Small intestine (tissue), 7 donors: ENCODE measurements around the gene OR6P1. TPM values are rescaled to one million over a fixed set of nuclear protein-coding genes. Genes with fewer than 3 reads are reported as not detected.

Experiments used
- DNase-seq, 2 donors: peaks; one replicate each; pipeline versions ENCODE4 v3.0.0 to v3.0.0-alpha.2; 2013
- FAIRE-seq: peaks from 2 replicates; lab custom pipeline; 2012; peaks lifted over from hg19 to GRCh38; lab: Jason Lieb, UNC
- H3K27ac ChIP-seq, 3 donors: one replicate each; pipeline ENCODE4 v1.5.1; 2013; ENCODE audit warnings: low read length in 2 of 3, mild to moderate bottlenecking in 2 of 3, control low read depth in 1 of 3, inconsistent platforms in 1 of 3, low read depth in 1 of 3, moderate library complexity in 1 of 3
- H3K27me3 ChIP-seq, 3 donors: one replicate each; pipeline ENCODE4 v1.6.1; 2013; ENCODE audit warnings: low read length in 3 of 3, inconsistent platforms in 1 of 3; ENCODE audit not compliant: control insufficient read depth in 3 of 3, insufficient read depth in 3 of 3
- H3K36me3 ChIP-seq, 3 donors: one replicate each; pipeline ENCODE4 v1.6.1; 2013; ENCODE audit warnings: low read length in 3 of 3, inconsistent platforms in 1 of 3, low read depth in 1 of 3, mild to moderate bottlenecking in 1 of 3, moderate library complexity in 1 of 3; ENCODE audit not compliant: control insufficient read depth in 3 of 3, insufficient read depth in 2 of 3
- H3K4me1 ChIP-seq, 3 donors: one replicate each; pipeline ENCODE4 v1.6.1; 2013; ENCODE audit warnings: low read length in 2 of 3, inconsistent platforms in 1 of 3, low read depth in 1 of 3, mild to moderate bottlenecking in 1 of 3, moderate library complexity in 1 of 3; ENCODE audit not compliant: control insufficient read depth in 3 of 3, insufficient read depth in 2 of 3
- H3K4me3 ChIP-seq, 3 donors: one replicate each; pipeline ENCODE4 v1.5.1; 2013; ENCODE audit warnings: low read length in 3 of 3, control low read depth in 1 of 3, inconsistent platforms in 1 of 3, low read depth in 1 of 3, mild to moderate bottlenecking in 1 of 3, moderate library complexity in 1 of 3
- H3K9me3 ChIP-seq, 2 donors: one replicate each; pipeline ENCODE4 v1.6.1; 2013; ENCODE audit warnings: low read depth in 1 of 2, low read length in 1 of 2; ENCODE audit not compliant: control insufficient read depth in 2 of 2, insufficient read depth in 1 of 2
- WGBS, 3 donors: extraction: QIAGEN DNeasy Blood & Tissue Kit; methylation state at CpG; one replicate each; pipeline ENCODE4 v1.1.7; 2013; 5-methylcytosine and 5-hydroxymethylcytosine counted together
- polyA plus RNA-seq, 4 donors: library from polyadenylated mRNA; stranded (reverse) in 3 of 4; unstranded in 1 of 4; fragments of 200-250 nt in 3 of 4; fragments of 120-200 nt in 1 of 4; gene quantifications; one replicate each; pipeline versions ENCODE4 v1.2.1 to v1.2.3, GENCODE V29; 2013
- donor health status: healthy with polysubstance abuse.
- donor health status: control.
- donor health status: control.
- donor health status: Bipolar disorder and iron deficiency.
- donor health status: healthy.

The OR6P1 gene
- polyA plus RNA-seq, 4 donors: not detected

DNA sequence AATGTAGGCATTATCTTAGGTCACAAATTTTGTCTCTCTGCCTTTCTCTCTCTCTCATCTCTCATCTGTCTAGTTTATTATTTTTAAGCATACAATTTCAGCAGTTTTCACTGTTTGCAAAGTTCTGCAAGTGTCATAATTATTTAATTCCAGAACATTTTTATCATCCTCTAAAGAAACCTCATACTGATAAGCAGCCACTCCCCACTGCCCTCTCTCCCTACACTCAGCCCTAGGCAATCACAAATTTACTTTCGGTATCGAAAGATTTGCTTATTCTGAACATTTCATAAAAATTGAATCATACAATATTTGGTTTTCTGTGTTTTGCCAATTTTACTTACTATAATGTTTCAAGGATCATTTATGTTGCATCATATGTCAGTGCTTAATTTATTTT lies 32.8 kb downstream of the OR6P1 start:
- Histone ChIP-seq H3K36me3 (no peaks in the 10 kb centered on the region), H3K27ac (no peak overlapping the region), H3K4me1 (no peaks in the 10 kb centered on the region), H3K27me3 (no peaks in the 10 kb centered on the region), H3K9me3 (no peaks in the 10 kb centered on the region), H3K4me3 (no peak overlapping the region)
- FAIRE-seq: peak; percentile 5
- DNase-seq: no peak
- 71 to 87% (median 76%) methylated on average over 2 of the region's 2 CpGs for WGBS, 3 donors

DNA sequence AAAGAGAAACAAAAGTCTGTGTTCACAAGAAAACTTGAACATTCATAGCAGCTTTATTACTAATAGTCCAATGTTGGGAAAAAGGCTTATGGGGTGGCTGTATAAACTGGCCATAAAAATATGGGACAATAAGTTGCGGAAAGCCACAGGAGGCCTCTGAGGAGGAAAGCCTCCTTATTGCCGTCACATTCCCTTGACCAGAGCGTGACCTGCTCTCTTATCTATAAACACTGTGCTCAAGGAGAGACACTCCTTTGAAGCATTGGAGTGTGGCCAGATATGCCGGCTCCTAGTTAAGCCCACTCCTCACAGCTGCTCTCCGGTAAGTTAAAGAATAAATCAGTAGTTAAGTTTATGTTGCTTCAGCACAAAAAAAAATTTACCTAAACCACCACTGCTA lies 35.9 kb downstream of the OR6P1 start:
- no peaks in the 10 kb centered on the region for H3K36me3 ChIP-seq
- H3K9me3 ChIP-seq: no peaks in the 10 kb centered on the region
- no peaks in the 10 kb centered on the region for H3K4me1 ChIP-seq
- H3K27me3 ChIP-seq: no peaks in the 10 kb centered on the region
- peak in 1 of 2 donors; percentile 61 for DNase-seq
- WGBS, 3 donors: 18 to 33% (median 28%) methylated on average over 5 of the region's 5 CpGs
- H3K4me3 ChIP-seq: no peak overlapping the region
- H3K27ac ChIP-seq: no peak overlapping the region
- FAIRE-seq: no peak

DNA sequence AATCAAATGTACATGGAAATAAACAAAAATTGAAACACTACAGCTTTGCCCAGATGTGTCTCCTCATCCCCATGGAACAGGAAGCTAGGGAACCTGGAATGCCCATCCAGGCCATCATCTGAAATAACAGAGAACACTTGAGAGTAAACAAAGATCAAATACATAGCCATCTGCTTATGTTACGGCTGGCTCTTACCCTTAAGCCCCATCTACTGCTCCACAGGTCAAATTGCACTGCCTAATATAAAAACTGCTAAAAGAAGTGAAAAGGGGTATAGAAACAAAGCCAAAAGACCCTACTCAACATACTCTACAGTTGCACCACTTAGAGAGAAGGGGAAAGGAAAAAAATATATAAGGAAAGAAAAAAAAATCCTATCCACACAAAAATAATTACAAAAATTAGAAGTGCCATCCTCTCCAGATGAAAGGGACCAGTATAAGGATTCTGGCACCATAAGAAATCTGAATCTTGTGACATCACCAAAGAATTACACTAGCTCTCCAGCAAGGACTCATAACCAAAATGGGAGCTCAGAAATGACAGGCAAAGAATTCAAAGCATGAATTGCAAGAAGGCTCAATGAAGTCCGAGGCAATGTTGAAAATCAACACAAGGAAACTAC lies 43.1 kb downstream of the OR6P1 start:
- Histone ChIP-seq H3K4me1 (no peaks in the 10 kb centered on the region), H3K27me3 (no peaks in the 10 kb centered on the region), H3K4me3 (no peak overlapping the region), H3K9me3 (no peaks in the 10 kb centered on the region), H3K36me3 (no peaks in the 10 kb centered on the region), H3K27ac (no peak overlapping the region)
- 3 to 42% (median 29%) methylated on average over 2 of the region's 2 CpGs for WGBS, 3 donors
- FAIRE-seq (no peak), DNase-seq (peak; percentile 27 to 33)

DNA sequence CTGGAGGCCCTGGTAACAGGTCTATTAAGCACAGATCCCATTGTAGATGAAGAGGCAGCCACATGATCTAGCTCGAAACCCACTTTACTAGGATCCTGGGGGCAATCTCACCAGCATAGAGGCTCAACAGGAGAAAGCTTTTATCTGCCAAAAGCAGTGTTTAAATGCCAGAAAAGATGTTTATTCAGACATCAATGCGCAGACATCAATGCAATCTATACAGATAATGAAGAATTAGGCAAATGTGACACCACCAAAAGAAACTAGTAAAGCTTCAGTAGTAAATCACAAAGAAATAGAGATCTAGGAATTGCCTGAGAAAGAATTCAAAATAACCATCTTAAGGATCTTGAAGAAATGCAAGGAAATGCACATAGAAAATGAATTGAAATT lies 48.7 kb downstream of the OR6P1 start:
- WGBS, 3 donors: 59 to 77% (median 75%) methylated on average over 2 of the region's 2 CpGs
- Histone ChIP-seq H3K36me3 (no peaks in the 10 kb centered on the region), H3K4me3 (no peak overlapping the region), H3K27me3 (no peaks in the 10 kb centered on the region), H3K9me3 (no peaks in the 10 kb centered on the region), H3K27ac (no peak overlapping the region), H3K4me1 (no peaks in the 10 kb centered on the region)
- FAIRE-seq (no peak), DNase-seq (no peak)

GRCh38 chr1:158520955-158521665 lies 49.3 kb downstream of the OR6P1 start:
- DNase-seq (no peak), FAIRE-seq (no peak)
- Histone ChIP-seq H3K27ac (no peak overlapping the region), H3K4me3 (no peak overlapping the region), H3K36me3 (no peaks in the 10 kb centered on the region), H3K27me3 (no peaks in the 10 kb centered on the region), H3K4me1 (no peaks in the 10 kb centered on the region), H3K9me3 (no peaks in the 10 kb centered on the region)
- WGBS, 3 donors: 68 to 79% (median 74%) methylated on average over 3 of the region's 3 CpGs

GRCh38 chr1:158520021-158520420 lies 50.4 kb downstream of the OR6P1 start:
- Histone ChIP-seq H3K4me1 (no peaks in the 10 kb centered on the region), H3K27me3 (no peaks in the 10 kb centered on the region), H3K9me3 (no peaks in the 10 kb centered on the region), H3K36me3 (no peaks in the 10 kb centered on the region), H3K27ac (no peak overlapping the region), H3K4me3 (no peak overlapping the region)
- no peak for FAIRE-seq
- DNase-seq: no peak
- 29 to 47% (median 32%) methylated on average over 1 of the region's 1 CpG for WGBS, 3 donors

- Histone ChIP-seq H3K9me3 (no peaks in the 10 kb centered on the region), H3K36me3 (no peaks in the 10 kb centered on the region), H3K27me3 (no peaks in the 10 kb centered on the region), H3K4me1 (no peaks in the 10 kb centered on the region), H3K27ac (no peak overlapping the region), H3K4me3 (no peak overlapping the region)
- DNase-seq (no peak), FAIRE-seq (no peak)
Observed at GRCh38 chr1:158516966-158517365, 53.4 kb downstream of the OR6P1 start.
